Measurements from ENCODE around the gene IL1RN. TPM values are rescaled to one million over a fixed set of nuclear protein-coding genes. Genes with fewer than 3 reads are reported as not detected.

The IL1RN gene
- total and polyA plus RNA-seq, 2 donors from 2014 or later = 1.3 to 2.1 TPM

- no peak for TF ChIP-seq CTCF (IDR thresholded peaks at IDR 0.05; ENCODE audit: borderline replicate concordance, extremely low read depth, insufficient read depth)
- DNase-seq = no peak
- Histone ChIP-seq H3K9ac (ENCODE audit: low read length in 3 of 3) (no peak overlapping the region), H3K36me3 (ENCODE audit: control insufficient read depth in 2 of 3, insufficient read depth in 3 of 3, low read length in 3 of 3) (no peaks in the 10 kb centered on the region), H3K9me3 (ENCODE audit: control insufficient read depth in 2 of 3, insufficient read depth in 1 of 3, low read length in 3 of 3) (no peaks in the 10 kb centered on the region), H3K4me3 (ENCODE audit: low read length in 3 of 3) (no peak overlapping the region), H3K27me3 (ENCODE audit: control insufficient read depth, insufficient read depth, low read length) (no peaks in the 10 kb centered on the region), H3K4me1 (ENCODE audit: control insufficient read depth in 2 of 3, insufficient read depth in 2 of 3, low read depth in 1 of 3, low read length in 3 of 3) (no peaks in the 10 kb centered on the region), H3K27ac (ENCODE audit: low read depth in 2 of 2, low read length in 2 of 2) (no peak overlapping the region)
- intact Hi-C loops (cut with DNase I) = no loop called here
- no peak for FAIRE-seq
Measured at GRCh38 chr2:113137827-113138226, 10.4 kb downstream of the IL1RN start.

GRCh38 chr2:113138428-113139322 is 11.3 kb downstream of the IL1RN start:
- Histone ChIP-seq H3K36me3 (ENCODE audit: control insufficient read depth in 2 of 3, insufficient read depth in 3 of 3, low read length in 3 of 3) (no peaks in the 10 kb centered on the region), H3K4me3 (ENCODE audit: low read length in 3 of 3) (peak overlapping the region in 1 of 3 donors; percentile 42), H3K4me1 (ENCODE audit: control insufficient read depth in 2 of 3, insufficient read depth in 2 of 3, low read depth in 1 of 3, low read length in 3 of 3) (no peaks in the 10 kb centered on the region), H3K9me3 (ENCODE audit: control insufficient read depth in 2 of 3, insufficient read depth in 1 of 3, low read length in 3 of 3) (no peaks in the 10 kb centered on the region), H3K9ac (ENCODE audit: low read length in 3 of 3) (no peak overlapping the region), H3K27ac (ENCODE audit: low read depth in 2 of 2, low read length in 2 of 2) (no peak overlapping the region), H3K27me3 (ENCODE audit: control insufficient read depth, insufficient read depth, low read length) (no peaks in the 10 kb centered on the region)
- TF ChIP-seq CTCF (IDR thresholded peaks at IDR 0.05; ENCODE audit: borderline replicate concordance, extremely low read depth, insufficient read depth) = peak; percentile 85
- peak; percentile 58 for FAIRE-seq
- peak in 3 of 5 donors; percentile 62 to 91 (median 90) for DNase-seq
- intact Hi-C loops (cut with DNase I) = no loop called here

GRCh38 chr2:113141451-113141850 is 14.1 kb downstream of the IL1RN start:
- H3K4me3 ChIP-seq (ENCODE audit: low read length in 3 of 3) = no peak overlapping the region
- no peak overlapping the region for H3K9ac ChIP-seq (ENCODE audit: low read length in 3 of 3)
- H3K4me1 ChIP-seq (ENCODE audit: control insufficient read depth in 2 of 3, insufficient read depth in 2 of 3, low read depth in 1 of 3, low read length in 3 of 3) = no peaks in the 10 kb centered on the region
- FAIRE-seq (no peak), DNase-seq (no peak)
- H3K36me3 ChIP-seq (ENCODE audit: control insufficient read depth in 2 of 3, insufficient read depth in 3 of 3, low read length in 3 of 3) = no peaks in the 10 kb centered on the region
- H3K27me3 ChIP-seq (ENCODE audit: control insufficient read depth, insufficient read depth, low read length) = no peaks in the 10 kb centered on the region
- TF ChIP-seq CTCF (IDR thresholded peaks at IDR 0.05; ENCODE audit: borderline replicate concordance, extremely low read depth, insufficient read depth) = no peak
- H3K27ac ChIP-seq (ENCODE audit: low read depth in 2 of 2, low read length in 2 of 2) = no peak overlapping the region
- no peaks in the 10 kb centered on the region for H3K9me3 ChIP-seq (ENCODE audit: control insufficient read depth in 2 of 3, insufficient read depth in 1 of 3, low read length in 3 of 3)
- intact Hi-C loops (cut with DNase I) = no loop called here

All from kidney (tissue), 14 donors.